HCT116 (cell line): ENCODE results near the gene APOC1.
A peak's percentile ranks its signal among the peaks of the same experiment; 100 is the strongest.

ENCODE experiments used
- CEBPB ChIP-seq: IDR thresholded peaks from 2 replicates; pipeline ENCODE4 v1.6.1; 2012; ENCODE audit warnings: low read depth
- EGR1 ChIP-seq: IDR thresholded peaks from 2 replicates; pipeline ENCODE4 v1.6.1; 2012; ENCODE audit warnings: low read depth
- ELF1 ChIP-seq: IDR thresholded peaks from 2 replicates; pipeline ENCODE4 v1.6.1; 2012; ENCODE audit warnings: low read depth, borderline replicate concordance
- EZH2 ChIP-seq: fragments of 200-600 bp; sonication (generic); IDR thresholded peaks from 2 replicates; pipeline ENCODE4 v1.6.1; 2017; ENCODE audit warnings: antibody characterized with exemption, mixed run types
- POLR2A ChIP-seq: IDR thresholded peaks from 2 replicates; pipeline ENCODE4 v1.7.0; 2011; ENCODE audit warnings: borderline replicate concordance; ENCODE audit not compliant: insufficient read depth, insufficient read length; ENCODE audit errors: extremely low read depth
- POLR2AphosphoS5 ChIP-seq: IDR thresholded peaks from 2 replicates; pipeline ENCODE4 v1.6.1; 2011; ENCODE audit warnings: mild to moderate bottlenecking, low read depth, low read length, moderate library complexity
- REST ChIP-seq: IDR thresholded peaks from 2 replicates; pipeline ENCODE4 v1.6.1; 2012; ENCODE audit warnings: low read depth
- TF ChIP-seq, protein P1 (sequence below), 3 experiments: fragments of 200-600 bp in 1 of 3; sonication (generic) in 1 of 3; IDR thresholded peaks in 2 of 3; conservative IDR thresholded peaks in 1 of 3; 2 replicates each; pipeline ENCODE4 v1.5.1; 2012 to 2017; ENCODE audit warnings: low read depth in 2 of 3, low read length in 2 of 3, antibody characterized with exemption in 1 of 3, borderline replicate concordance in 1 of 3, control low read depth in 1 of 3, mild to moderate bottlenecking in 1 of 3, mixed read lengths in 1 of 3, mixed run types in 1 of 3, moderate library complexity in 1 of 3; ENCODE audit not compliant: insufficient read depth in 1 of 3
- TF ChIP-seq, protein P2 (sequence below): IDR thresholded peaks from 2 replicates; pipeline ENCODE4 v1.6.1; 2011; ENCODE audit warnings: mild to moderate bottlenecking, low read length, moderate library complexity; ENCODE audit not compliant: insufficient replicate concordance; ENCODE audit errors: extremely low read depth

- TF ChIP-seq, protein P1, sequence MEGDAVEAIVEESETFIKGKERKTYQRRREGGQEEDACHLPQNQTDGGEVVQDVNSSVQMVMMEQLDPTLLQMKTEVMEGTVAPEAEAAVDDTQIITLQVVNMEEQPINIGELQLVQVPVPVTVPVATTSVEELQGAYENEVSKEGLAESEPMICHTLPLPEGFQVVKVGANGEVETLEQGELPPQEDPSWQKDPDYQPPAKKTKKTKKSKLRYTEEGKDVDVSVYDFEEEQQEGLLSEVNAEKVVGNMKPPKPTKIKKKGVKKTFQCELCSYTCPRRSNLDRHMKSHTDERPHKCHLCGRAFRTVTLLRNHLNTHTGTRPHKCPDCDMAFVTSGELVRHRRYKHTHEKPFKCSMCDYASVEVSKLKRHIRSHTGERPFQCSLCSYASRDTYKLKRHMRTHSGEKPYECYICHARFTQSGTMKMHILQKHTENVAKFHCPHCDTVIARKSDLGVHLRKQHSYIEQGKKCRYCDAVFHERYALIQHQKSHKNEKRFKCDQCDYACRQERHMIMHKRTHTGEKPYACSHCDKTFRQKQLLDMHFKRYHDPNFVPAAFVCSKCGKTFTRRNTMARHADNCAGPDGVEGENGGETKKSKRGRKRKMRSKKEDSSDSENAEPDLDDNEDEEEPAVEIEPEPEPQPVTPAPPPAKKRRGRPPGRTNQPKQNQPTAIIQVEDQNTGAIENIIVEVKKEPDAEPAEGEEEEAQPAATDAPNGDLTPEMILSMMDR (IDR thresholded peaks at IDR 0.05 in 2 of 3, conservative IDR thresholded peaks at IDR 0.05 in 1 of 3; ENCODE audit: borderline replicate concordance in 1 of 3, insufficient read depth in 1 of 3, low read depth in 2 of 3, low read length in 2 of 3) = peak; percentile 14 to 72 (median 64); a peak in 5 of 6 replicates
- TF ChIP-seq EGR1 (no peak), POLR2A (no peak), REST (no peak), POLR2AphosphoS5 (peak; percentile 30; the same call in 1 of the 2 replicates), ELF1 (no peak), EZH2 (no peak), CEBPB (no peak)
- TF ChIP-seq, protein P2, sequence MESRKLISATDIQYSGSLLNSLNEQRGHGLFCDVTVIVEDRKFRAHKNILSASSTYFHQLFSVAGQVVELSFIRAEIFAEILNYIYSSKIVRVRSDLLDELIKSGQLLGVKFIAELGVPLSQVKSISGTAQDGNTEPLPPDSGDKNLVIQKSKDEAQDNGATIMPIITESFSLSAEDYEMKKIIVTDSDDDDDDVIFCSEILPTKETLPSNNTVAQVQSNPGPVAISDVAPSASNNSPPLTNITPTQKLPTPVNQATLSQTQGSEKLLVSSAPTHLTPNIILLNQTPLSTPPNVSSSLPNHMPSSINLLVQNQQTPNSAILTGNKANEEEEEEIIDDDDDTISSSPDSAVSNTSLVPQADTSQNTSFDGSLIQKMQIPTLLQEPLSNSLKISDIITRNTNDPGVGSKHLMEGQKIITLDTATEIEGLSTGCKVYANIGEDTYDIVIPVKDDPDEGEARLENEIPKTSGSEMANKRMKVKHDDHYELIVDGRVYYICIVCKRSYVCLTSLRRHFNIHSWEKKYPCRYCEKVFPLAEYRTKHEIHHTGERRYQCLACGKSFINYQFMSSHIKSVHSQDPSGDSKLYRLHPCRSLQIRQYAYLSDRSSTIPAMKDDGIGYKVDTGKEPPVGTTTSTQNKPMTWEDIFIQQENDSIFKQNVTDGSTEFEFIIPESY = no peak
Measured at GRCh38 chr19:44904426-44904994, 9.9 kb upstream of the APOC1 start.
